NCI-H446 (cell line): ENCODE measurements around the gene PRR35.

ENCODE experiments used
- DNase-seq, 2 experiments: peaks; one replicate each; lab custom pipeline; 2025; lab: John Stamatoyannopoulos, UW

The PRR35 gene

GRCh38 chr16:580141-580945, 20.1 kb downstream of the PRR35 start:
- no peak for DNase-seq

- DNase-seq, result no peak
These were observed 20.8 kb downstream of the PRR35 start for GRCh38 chr16:580946-581498.

GRCh38 chr16:582218-582613, 22.0 kb downstream of the PRR35 start:
- DNase-seq, result no peak

GRCh38 chr16:582614-583331, 22.6 kb downstream of the PRR35 start:
- DNase-seq, result peak in 1 of 2 experiments; percentile 43

GRCh38 chr16:583470-583814, 23.2 kb downstream of the PRR35 start:
- no peak for DNase-seq

- no peak for DNase-seq
These were observed 23.8 kb downstream of the PRR35 start for GRCh38 chr16:583815-584591.

- no peak for DNase-seq
These were observed 25.2 kb downstream of the PRR35 start for GRCh38 chr16:585351-585750.

GRCh38 chr16:586047-586644, 26.0 kb downstream of the PRR35 start:
- peak in 1 of 2 experiments; percentile 38 for DNase-seq

- no peak for DNase-seq
These were observed 26.7 kb downstream of the PRR35 start for GRCh38 chr16:586645-587590.

GRCh38 chr16:588639-588888, 28.4 kb downstream of the PRR35 start:
- DNase-seq, result no peak

- DNase-seq, result peak; percentile 94
These were observed 28.9 kb downstream of the PRR35 start for GRCh38 chr16:588889-589657.

- DNase-seq, result peak; percentile 94 to 97
These were observed 29.5 kb downstream of the PRR35 start, which contains the start of gene RAB40C for GRCh38 chr16:589658-590187. Gene RAB40C, plus strand, starts transcription at chr16:590066. Its CDS starts 226 bp downstream, at chr16:590292.

- DNase-seq, result no peak
These were observed 30.1 kb downstream of the PRR35 start for GRCh38 chr16:590188-590814.

- DNase-seq, result no peak
These were observed 30.6 kb downstream of the PRR35 start for GRCh38 chr16:590815-591200.

- DNase-seq, result no peak
These were observed 31.0 kb downstream of the PRR35 start for GRCh38 chr16:591231-591630.

- no peak for DNase-seq
These were observed 31.8 kb downstream of the PRR35 start for GRCh38 chr16:591892-592517.

GRCh38 chr16:592518-593306, 32.5 kb downstream of the PRR35 start:
- no peak for DNase-seq

GRCh38 chr16:593406-593805, 33.2 kb downstream of the PRR35 start:
- no peak for DNase-seq
